Spleen (tissue), 11 donors: ENCODE data around the gene XRRA1. TPM values are rescaled to one million over a fixed set of nuclear protein-coding genes. Genes with fewer than 3 reads are reported as not detected.

ENCODE experiments used
- DNase-seq: peaks from one replicate; pipeline ENCODE4 v3.0.0-alpha.2; 2020
- H3K27ac ChIP-seq, 8 donors: fragments of 200-600 bp; sonication (generic) in 7 of 8; 1 replicate in 4 of 8; 2 replicates in 4 of 8; pipeline versions ENCODE4 v1.5.0 to v1.8.0; 2016 to 2021; ENCODE audit warnings: inconsistent platforms in 4 of 8, mild to moderate bottlenecking in 4 of 8, moderate library complexity in 1 of 8
- H3K27me3 ChIP-seq, 7 donors: fragments of 200-600 bp; sonication (generic) in 6 of 7; replicated peaks in 1 of 7; 1 replicate in 4 of 7; 2 replicates in 3 of 7; pipeline versions ENCODE4 v1.5.0 to v1.8.0; 2016 to 2021; ENCODE audit warnings: inconsistent platforms in 3 of 7, mild to moderate bottlenecking in 1 of 7
- H3K36me3 ChIP-seq, 6 donors: fragments of 200-600 bp; sonication (generic) in 5 of 6; 1 replicate in 4 of 6; 2 replicates in 2 of 6; pipeline versions ENCODE4 v1.5.0 to v1.8.0; 2016 to 2021; ENCODE audit warnings: inconsistent platforms in 2 of 6
- H3K4me1 ChIP-seq, 6 donors: fragments of 200-600 bp; sonication (generic) in 5 of 6; 1 replicate in 3 of 6; 2 replicates in 3 of 6; pipeline versions ENCODE4 v1.5.0 to v1.8.0; 2016 to 2021; ENCODE audit warnings: inconsistent platforms in 3 of 6
- H3K4me3 ChIP-seq, 8 donors: fragments of 200-600 bp; sonication (generic) in 7 of 8; 1 replicate in 4 of 8; 2 replicates in 4 of 8; pipeline versions ENCODE4 v1.5.0 to v1.8.0; 2016 to 2021; ENCODE audit warnings: inconsistent platforms in 4 of 8, mild to moderate bottlenecking in 4 of 8, moderate library complexity in 2 of 8
- H3K9me3 ChIP-seq, 8 donors: fragments of 200-600 bp; sonication (generic) in 7 of 8; 1 replicate in 4 of 8; 2 replicates in 4 of 8; pipeline versions ENCODE4 v1.5.0 to v1.8.0; 2016 to 2021; ENCODE audit warnings: inconsistent platforms in 4 of 8
- POLR2A ChIP-seq, 3 donors: fragments of 450-650 bp; IDR thresholded peaks; one replicate each; pipeline ENCODE4 v1.5.1; 2017; ENCODE audit warnings: antibody characterized with exemption in 3 of 3, mild to moderate bottlenecking in 1 of 3
- POLR2AphosphoS5 ChIP-seq, 3 donors: sonication (generic); formaldehyde crosslinking; IDR thresholded peaks; one replicate each; pipeline ENCODE4 v1.5.1; 2017; ENCODE audit warnings: antibody characterized with exemption in 3 of 3
- WGBS, 5 donors: extraction: QIAGEN DNeasy Blood & Tissue Kit in 3 of 5; methylation state at CpG; one replicate each; pipeline versions ENCODE4 v1.1.5 to v1.1.7; 2013 to 2018; 5-methylcytosine and 5-hydroxymethylcytosine counted together
- intact Hi-C: fragments of 100-400 bp; cut with DNase I; formaldehyde crosslinking; loops from one replicate; pipeline ENCODE4 v1.15.0; 2023; ENCODE audit warnings: low total_unique reads
- polyA plus RNA-seq, 3 donors: library from polyadenylated mRNA; stranded (reverse); fragments of 200-250 nt; gene quantifications; one replicate each; pipeline ENCODE4 v1.2.1, GENCODE V29; 2013
- total RNA-seq, 7 donors: library from RNA; depleted of rRNA in 3 of 7; stranded (reverse); fragments of >200 nt in 3 of 7; fragmentation: NEBNext Ultra II Directional in 4 of 7; extraction: Animal tissue kit (Norgen Biotek cat#: 25700) in 4 of 7; gene quantifications; one replicate each; pipeline versions ENCODE4 v1.1.0 to v1.2.1, GENCODE V29; 2016 to 2021
- TF ChIP-seq, protein P1 (sequence below), 11 experiments: fragments of 200-600 bp in 7 of 11; fragments of 450-650 bp in 4 of 11; sonication (generic) in 4 of 11; IDR thresholded peaks in 8 of 11; conservative IDR thresholded peaks in 3 of 11; 1 replicate in 7 of 11; 2 replicates in 4 of 11; pipeline versions ENCODE4 v1.4.0 to v1.8.0; 2016 to 2021; ENCODE audit warnings: antibody characterized with exemption in 11 of 11, inconsistent platforms in 4 of 11, mild to moderate bottlenecking in 1 of 11
- donor health status: healthy with polysubstance abuse.
- donor health status: DM: no; HTN: no; CAD: no; lungs with moderate emphysema.
- donor health status: DM: no; HTN: no; CAD: no.
- donor health status: Bipolar disorder and iron deficiency.
- donor health status: healthy.
- donor health status: DM: no; HTN: no; CAD: no.
- donor health status: DM: yes; HTN: yes; CAD: no.

Gene XRRA1
- total and polyA plus RNA-seq, 10 donors, result 1.4 to 60.1 (median 17.8) TPM

- DNase-seq, result no peak
- Histone ChIP-seq H3K4me3 (no peak overlapping the region), H3K36me3 (peaks cover 0 to 63% (median 21%) of the 10 kb centered on the region in 6 donors), H3K27me3 (no peaks in the 10 kb centered on the region), H3K27ac (no peak overlapping the region), H3K4me1 (peaks cover 0 to 8% (median 0%) of the 10 kb centered on the region in 6 donors), H3K9me3 (no peaks in the 10 kb centered on the region)
- TF ChIP-seq, protein P1, sequence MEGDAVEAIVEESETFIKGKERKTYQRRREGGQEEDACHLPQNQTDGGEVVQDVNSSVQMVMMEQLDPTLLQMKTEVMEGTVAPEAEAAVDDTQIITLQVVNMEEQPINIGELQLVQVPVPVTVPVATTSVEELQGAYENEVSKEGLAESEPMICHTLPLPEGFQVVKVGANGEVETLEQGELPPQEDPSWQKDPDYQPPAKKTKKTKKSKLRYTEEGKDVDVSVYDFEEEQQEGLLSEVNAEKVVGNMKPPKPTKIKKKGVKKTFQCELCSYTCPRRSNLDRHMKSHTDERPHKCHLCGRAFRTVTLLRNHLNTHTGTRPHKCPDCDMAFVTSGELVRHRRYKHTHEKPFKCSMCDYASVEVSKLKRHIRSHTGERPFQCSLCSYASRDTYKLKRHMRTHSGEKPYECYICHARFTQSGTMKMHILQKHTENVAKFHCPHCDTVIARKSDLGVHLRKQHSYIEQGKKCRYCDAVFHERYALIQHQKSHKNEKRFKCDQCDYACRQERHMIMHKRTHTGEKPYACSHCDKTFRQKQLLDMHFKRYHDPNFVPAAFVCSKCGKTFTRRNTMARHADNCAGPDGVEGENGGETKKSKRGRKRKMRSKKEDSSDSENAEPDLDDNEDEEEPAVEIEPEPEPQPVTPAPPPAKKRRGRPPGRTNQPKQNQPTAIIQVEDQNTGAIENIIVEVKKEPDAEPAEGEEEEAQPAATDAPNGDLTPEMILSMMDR (IDR thresholded peaks at IDR 0.05 in 8 of 11, conservative IDR thresholded peaks at IDR 0.05 in 3 of 11), result no peak
- no peak for TF ChIP-seq POLR2A (IDR thresholded peaks at IDR 0.05)
- TF ChIP-seq POLR2AphosphoS5 (IDR thresholded peaks at IDR 0.05), result no peak
- intact Hi-C loops, result no loop called here
Measured at GRCh38 chr11:74941492-74941891, 7.4 kb downstream of the XRRA1 start.

DNA sequence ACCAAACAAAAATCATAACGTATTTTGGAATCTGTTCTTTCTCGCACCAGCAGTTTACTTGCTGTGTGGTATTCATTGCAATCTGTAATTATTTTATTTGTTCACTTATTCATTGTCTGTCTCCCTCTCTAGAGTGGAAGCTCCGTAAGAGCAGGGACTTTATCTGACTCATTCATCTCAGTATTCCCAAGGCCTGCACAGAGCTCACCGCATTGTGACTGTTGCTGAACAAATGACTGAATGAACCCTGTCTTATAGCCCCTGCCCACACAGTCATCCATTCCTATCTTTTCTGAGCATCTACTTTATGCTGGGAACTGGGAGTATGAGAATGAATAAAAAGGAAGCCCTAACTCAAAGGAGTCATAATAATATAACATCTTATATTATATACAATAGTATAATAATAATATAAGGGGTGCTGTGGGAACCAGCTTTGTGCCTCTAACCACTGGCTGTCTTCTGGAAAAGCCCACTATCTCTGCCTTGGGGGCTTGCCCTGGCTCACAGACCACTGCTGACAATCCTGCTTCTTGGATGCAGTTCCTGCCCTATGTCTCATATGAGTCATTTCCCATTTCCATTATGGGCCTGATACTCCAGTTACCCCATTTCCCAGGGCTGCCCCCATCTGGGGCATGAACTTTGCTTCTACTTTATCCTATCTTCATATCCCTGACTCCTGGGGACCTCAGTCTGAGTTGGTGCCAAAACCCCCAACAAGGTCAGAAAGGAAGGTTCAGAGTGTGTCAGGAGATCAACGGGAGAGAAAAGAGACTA lies 11.0 kb downstream of the XRRA1 start:
- no peak overlapping the region for H3K27ac ChIP-seq
- 89 to 94% (median 90%) methylated on average over 5 of the region's 5 CpGs for WGBS, 5 donors
- no peak for DNase-seq
- no peaks in the 10 kb centered on the region for H3K9me3 ChIP-seq
- no peak for TF ChIP-seq POLR2AphosphoS5 (IDR thresholded peaks at IDR 0.05)
- TF ChIP-seq, protein P1 (IDR thresholded peaks at IDR 0.05 in 8 of 11, conservative IDR thresholded peaks at IDR 0.05 in 3 of 11), result no peak
- no peak for TF ChIP-seq POLR2A (IDR thresholded peaks at IDR 0.05)
- intact Hi-C loops, result loop anchor here (10.0 kb wide), 1 partner anchor 307 kb away; the partner anchor contains the start of gene TPBGL
- peaks cover 0 to 8% (median 0%) of the 10 kb centered on the region in 6 donors for H3K4me1 ChIP-seq
- H3K36me3 ChIP-seq, result peaks cover 0 to 85% (median 43%) of the 10 kb centered on the region in 6 donors
- H3K4me3 ChIP-seq, result no peak overlapping the region
- no peaks in the 10 kb centered on the region for H3K27me3 ChIP-seq

GRCh38 chr11:74936976-74937375 lies 11.9 kb downstream of the XRRA1 start:
- no peak overlapping the region for H3K27ac ChIP-seq
- intact Hi-C loops, result loop anchor here (10.0 kb wide), 1 partner anchor 308 kb away; the partner anchor contains the start of gene TPBGL
- 89 to 92% (median 91%) methylated on average over 5 of the region's 5 CpGs for WGBS, 5 donors
- H3K9me3 ChIP-seq, result no peaks in the 10 kb centered on the region
- TF ChIP-seq POLR2AphosphoS5 (IDR thresholded peaks at IDR 0.05) (no peak), POLR2A (IDR thresholded peaks at IDR 0.05) (no peak)
- TF ChIP-seq, protein P1 (IDR thresholded peaks at IDR 0.05 in 8 of 11, conservative IDR thresholded peaks at IDR 0.05 in 3 of 11), result no peak
- H3K36me3 ChIP-seq, result peaks cover 0 to 86% (median 44%) of the 10 kb centered on the region in 6 donors
- H3K27me3 ChIP-seq, result no peaks in the 10 kb centered on the region
- H3K4me1 ChIP-seq, result peaks cover 0 to 3% (median 0%) of the 10 kb centered on the region in 6 donors
- H3K4me3 ChIP-seq, result no peak overlapping the region
- DNase-seq, result no peak

GRCh38 chr11:74936087-74936486 lies 12.8 kb downstream of the XRRA1 start:
- Histone ChIP-seq H3K36me3 (peaks cover 0 to 81% (median 43%) of the 10 kb centered on the region in 6 donors), H3K27me3 (no peaks in the 10 kb centered on the region)
- TF ChIP-seq POLR2AphosphoS5 (IDR thresholded peaks at IDR 0.05) (no peak), POLR2A (IDR thresholded peaks at IDR 0.05) (no peak)
- TF ChIP-seq, protein P1 (IDR thresholded peaks at IDR 0.05 in 8 of 11, conservative IDR thresholded peaks at IDR 0.05 in 3 of 11), result no peak

More at GRCh38 chr11:74936087-74936486, 12.8 kb downstream of the XRRA1 start:
- intact Hi-C loops, result loop anchor here (10.0 kb wide), 1 partner anchor 309 kb away; the partner anchor contains the start of gene TPBGL
- DNase-seq, result no peak
- 63 to 89% (median 75%) methylated on average over 1 to 2 of the region's 2 CpGs for WGBS, 5 donors
- Histone ChIP-seq H3K4me1 (peaks cover 0 to 2% (median 0%) of the 10 kb centered on the region in 6 donors), H3K9me3 (no peaks in the 10 kb centered on the region), H3K4me3 (no peak overlapping the region), H3K27ac (no peak overlapping the region)
